ENCODE measurements around the gene NIFK.
A peak's percentile ranks its signal among the peaks of the same experiment; 100 is the strongest.
"Not testable (repeated sequence)": the region's sequence is repeated elsewhere in the genome, so short reads cannot be mapped to it uniquely, and the experiment has no call there.

Gene NIFK

GRCh38 chr2:121707344-121707919 is 29.2 kb downstream of the NIFK start:
- no peak for DNase-seq (ENCODE audit: low spot score)

DNA sequence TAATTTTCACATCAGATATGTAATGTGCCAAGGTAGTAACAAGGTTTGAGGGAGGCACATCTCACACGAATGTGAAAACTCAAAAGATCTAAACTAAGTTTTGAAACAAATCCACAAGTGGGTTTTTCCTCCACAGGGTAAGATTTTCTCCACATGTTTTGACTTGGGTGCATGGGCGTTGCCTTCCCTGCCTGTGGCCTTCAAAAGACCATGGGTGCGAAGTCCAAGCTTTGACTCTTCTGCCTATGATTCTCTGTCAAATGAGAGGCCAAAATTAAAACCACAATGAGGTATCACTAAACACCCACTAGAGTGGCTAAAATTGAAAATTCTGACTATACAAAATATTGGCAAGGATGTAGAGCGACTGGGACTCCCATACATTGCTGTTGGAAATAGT is 30.7 kb downstream of the NIFK start:
- no peaks in the 10 kb centered on the region for H3K27me3 ChIP-seq (ENCODE audit: insufficient read depth, poor library complexity, severe bottlenecking)
- no peak for DNase-seq (ENCODE audit: low spot score)
- no peak overlapping the region for H3K4me3 ChIP-seq (ENCODE audit: severe bottlenecking)
- TF ChIP-seq CTCF (IDR thresholded peaks at IDR 0.05; ENCODE audit: poor library complexity, severe bottlenecking), result no peak
- no peaks in the 10 kb centered on the region for H3K9me3 ChIP-seq (ENCODE audit: severe bottlenecking)
- no peaks in the 10 kb centered on the region for H3K36me3 ChIP-seq (ENCODE audit: low read depth)
- H3K4me1 ChIP-seq (ENCODE audit: insufficient read depth, poor library complexity, severe bottlenecking), result peaks cover 15% of the 10 kb centered on the region
- ATAC-seq (ENCODE audit: low read depth), result no peak
- no peak overlapping the region for H3K27ac ChIP-seq (ENCODE audit: poor library complexity, severe bottlenecking)

More at GRCh38 chr2:121707344-121707919, 29.2 kb downstream of the NIFK start:
- no peak overlapping the region for H3K4me3 ChIP-seq (ENCODE audit: severe bottlenecking)
- ATAC-seq (ENCODE audit: low read depth), result no peak
- H3K4me1 ChIP-seq (ENCODE audit: insufficient read depth, poor library complexity, severe bottlenecking), result peaks cover 15% of the 10 kb centered on the region
- H3K36me3 ChIP-seq (ENCODE audit: low read depth), result no peaks in the 10 kb centered on the region
- H3K9me3 ChIP-seq (ENCODE audit: severe bottlenecking), result no peaks in the 10 kb centered on the region
- H3K27me3 ChIP-seq (ENCODE audit: insufficient read depth, poor library complexity, severe bottlenecking), result no peaks in the 10 kb centered on the region
- peak overlapping the region; percentile 13 for H3K27ac ChIP-seq (ENCODE audit: poor library complexity, severe bottlenecking)
- no peak for TF ChIP-seq CTCF (IDR thresholded peaks at IDR 0.05; ENCODE audit: poor library complexity, severe bottlenecking)

DNA sequence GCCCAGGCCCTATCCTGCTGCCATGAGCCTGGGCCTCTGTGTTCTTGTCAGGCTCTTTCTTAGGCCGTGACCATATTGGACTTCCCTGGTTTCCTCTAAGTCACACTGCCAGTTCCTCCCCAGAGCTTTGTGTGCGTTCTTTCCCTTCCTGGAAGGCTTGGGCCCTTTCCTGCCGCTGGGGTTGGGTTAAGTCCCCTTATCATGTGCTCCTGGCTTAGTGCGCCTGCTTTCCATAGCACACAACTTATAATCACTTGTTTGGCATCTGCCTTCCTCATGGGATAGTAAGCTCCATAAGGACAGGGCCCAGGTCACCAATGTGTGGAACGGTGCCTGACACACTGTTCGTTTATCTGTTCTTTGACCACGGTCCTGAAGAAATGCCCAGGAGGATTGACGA is 31.3 kb downstream of the NIFK start:
- no peak for ATAC-seq (ENCODE audit: low read depth)
- TF ChIP-seq CTCF (IDR thresholded peaks at IDR 0.05; ENCODE audit: poor library complexity, severe bottlenecking), result no peak

DNA sequence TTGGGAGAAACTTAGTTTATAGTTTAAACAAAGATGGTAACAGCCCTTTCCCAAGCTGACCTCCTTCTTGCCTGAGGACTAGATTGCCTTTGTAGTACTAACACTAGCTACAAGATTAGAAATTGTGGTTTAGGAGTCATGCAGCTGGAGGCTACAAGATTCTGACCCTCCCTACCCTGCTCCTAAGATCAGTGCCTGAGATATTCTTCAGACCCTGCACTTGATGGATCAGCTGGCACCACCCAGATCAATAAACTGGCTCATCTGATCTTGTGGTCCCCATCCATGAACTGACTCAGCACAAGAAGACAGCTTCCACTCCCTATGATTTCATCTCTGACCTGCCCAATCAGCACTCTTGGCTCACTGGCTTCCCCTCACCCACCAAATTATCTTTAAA is 34.9 kb downstream of the NIFK start:
- DNase-seq (ENCODE audit: low spot score); H3K4me3 ChIP-seq (ENCODE audit: severe bottlenecking); H3K36me3 ChIP-seq (ENCODE audit: low read depth); H3K27me3 ChIP-seq (ENCODE audit: insufficient read depth, poor library complexity, severe bottlenecking); ATAC-seq (ENCODE audit: low read depth); H3K9me3 ChIP-seq (ENCODE audit: severe bottlenecking): not testable (repeated sequence)
- H3K4me1 ChIP-seq (ENCODE audit: insufficient read depth, poor library complexity, severe bottlenecking), result peaks cover 29% of the 10 kb centered on the region
- peak overlapping the region; percentile 89 for H3K27ac ChIP-seq (ENCODE audit: poor library complexity, severe bottlenecking)

More for the DNA sequence above, 31.3 kb downstream of the NIFK start:
- no peaks in the 10 kb centered on the region for H3K27me3 ChIP-seq (ENCODE audit: insufficient read depth, poor library complexity, severe bottlenecking)
- no peaks in the 10 kb centered on the region for H3K9me3 ChIP-seq (ENCODE audit: severe bottlenecking)
- H3K27ac ChIP-seq (ENCODE audit: poor library complexity, severe bottlenecking), result no peak overlapping the region
- peaks cover 12% of the 10 kb centered on the region for H3K4me1 ChIP-seq (ENCODE audit: insufficient read depth, poor library complexity, severe bottlenecking)
- H3K4me3 ChIP-seq (ENCODE audit: severe bottlenecking), result no peak overlapping the region
- no peak for DNase-seq (ENCODE audit: low spot score)
- no peaks in the 10 kb centered on the region for H3K36me3 ChIP-seq (ENCODE audit: low read depth)

DNA sequence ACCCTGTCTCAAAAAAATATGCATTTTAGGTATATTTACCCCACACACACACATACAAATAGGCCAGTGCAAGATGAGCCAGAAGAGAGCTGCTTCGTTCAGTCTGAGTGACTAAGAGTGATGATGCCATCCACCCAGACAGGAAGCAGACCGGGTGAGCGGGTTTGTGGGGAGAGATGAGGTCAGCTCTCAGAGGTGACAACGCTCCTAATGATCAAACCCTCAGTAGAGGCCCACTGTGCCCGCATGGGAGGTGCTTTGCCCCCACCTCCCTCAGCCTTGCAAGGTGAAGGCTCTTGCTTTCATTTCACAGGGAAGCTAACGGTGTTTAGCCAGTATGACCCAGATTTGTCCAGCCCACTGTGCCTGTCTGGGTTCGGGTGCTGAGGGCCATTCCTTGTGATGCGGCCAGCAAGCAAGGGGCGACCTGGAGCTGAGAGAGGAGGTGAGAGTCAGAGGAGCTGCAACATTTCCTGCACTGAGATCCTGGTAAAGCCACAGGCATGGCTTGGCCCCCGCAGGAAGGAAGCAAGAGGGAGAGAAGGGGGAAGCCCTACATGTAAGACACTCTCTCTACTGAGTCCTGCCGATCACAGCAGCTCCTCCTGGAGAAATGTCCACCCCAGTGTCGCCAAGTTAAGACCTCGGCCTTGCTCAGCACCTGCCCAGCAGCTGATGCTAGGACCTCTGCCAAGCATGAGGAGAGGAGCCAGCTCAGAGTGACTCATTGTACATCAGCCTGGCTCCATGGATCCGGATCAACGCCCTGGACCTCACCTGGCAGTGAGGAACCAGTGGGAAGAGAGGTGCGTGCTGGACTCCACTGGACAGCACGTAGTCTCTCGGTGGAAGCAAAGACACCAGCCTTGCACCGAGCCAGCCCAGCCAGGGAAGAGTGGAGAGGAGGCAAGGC is 37.0 kb downstream of the NIFK start:
- no peaks in the 10 kb centered on the region for H3K27me3 ChIP-seq (ENCODE audit: insufficient read depth, poor library complexity, severe bottlenecking)
- DNase-seq (ENCODE audit: low spot score) (peak; percentile 91), ATAC-seq (ENCODE audit: low read depth) (peak; percentile 90)
- no peaks in the 10 kb centered on the region for H3K36me3 ChIP-seq (ENCODE audit: low read depth)
- H3K4me1 ChIP-seq (ENCODE audit: insufficient read depth, poor library complexity, severe bottlenecking), result peaks cover 37% of the 10 kb centered on the region
- TF ChIP-seq CTCF (IDR thresholded peaks at IDR 0.05; ENCODE audit: poor library complexity, severe bottlenecking), result no peak
- H3K27ac ChIP-seq (ENCODE audit: poor library complexity, severe bottlenecking), result peak overlapping the region; percentile 89
- H3K4me3 ChIP-seq (ENCODE audit: severe bottlenecking), result no peak overlapping the region
- H3K9me3 ChIP-seq (ENCODE audit: severe bottlenecking), result no peaks in the 10 kb centered on the region
